Inflammatory macrophage treated with lipopolysaccharide for 4 hours (primary cell): ENCODE measurements around the gene IL9.

Source experiments
- DNase-seq: peaks from one replicate; pipeline ENCODE4 v3.0.0-alpha.2; 2020

IL9 gene

GRCh38 chr5:135895474-135896006, at the start of gene IL9:
TSS of gene IL9 (minus strand) at chr5:135895841. CDS start at chr5:135895816, 25 bp downstream.
- no peak for DNase-seq

GRCh38 chr5:135944967-135945560, 49.4 kb upstream of the IL9 start:
- DNase-seq, result peak; percentile 80

- no peak for DNase-seq
Observed at GRCh38 chr5:135944564-135944963, 48.9 kb upstream of the IL9 start.

GRCh38 chr5:135942202-135942771, 46.6 kb upstream of the IL9 start:
- DNase-seq, result no peak

- DNase-seq, result no peak
Observed at GRCh38 chr5:135941711-135942110, 46.1 kb upstream of the IL9 start.

GRCh38 chr5:135937245-135937911, 41.7 kb upstream of the IL9 start:
- no peak for DNase-seq

GRCh38 chr5:135934939-135935338, 39.3 kb upstream of the IL9 start:
- no peak for DNase-seq

- no peak for DNase-seq
Observed at GRCh38 chr5:135930949-135931295, 35.3 kb upstream of the IL9 start.

- DNase-seq, result no peak
Observed at GRCh38 chr5:135930029-135930948, 34.6 kb upstream of the IL9 start.

- DNase-seq, result peak; percentile 32
Observed at GRCh38 chr5:135921388-135921787, 25.7 kb upstream of the IL9 start.

GRCh38 chr5:135920199-135920598, 24.6 kb upstream of the IL9 start:
- no peak for DNase-seq

GRCh38 chr5:135916638-135917263, 21.1 kb upstream of the IL9 start:
- no peak for DNase-seq

GRCh38 chr5:135915466-135916001, 19.9 kb upstream of the IL9 start:
- no peak for DNase-seq

- no peak for DNase-seq
Observed at GRCh38 chr5:135913713-135914626, 18.3 kb upstream of the IL9 start.

- no peak for DNase-seq
Observed at GRCh38 chr5:135905144-135905543, 9.5 kb upstream of the IL9 start.

- no peak for DNase-seq
Observed at GRCh38 chr5:135901633-135902032, 6.0 kb upstream of the IL9 start.

- no peak for DNase-seq
Observed at GRCh38 chr5:135900276-135900675, 4.6 kb upstream of the IL9 start.

GRCh38 chr5:135898651-135899050, 3.0 kb upstream of the IL9 start:
- no peak for DNase-seq

- DNase-seq, result no peak
Observed at GRCh38 chr5:135894789-135895188, 852 bp downstream of the IL9 start.

GRCh38 chr5:135894276-135894675, 1.4 kb downstream of the IL9 start:
- no peak for DNase-seq

- DNase-seq, result no peak
Observed at GRCh38 chr5:135891791-135892190, 3.9 kb downstream of the IL9 start.
